Activated T-helper 9 cell treated with anti-CD3 and anti-CD28 coated beads, Interleukin-2, amount 50 U/mL, for 16 hours (primary cell): ENCODE measurements around the gene PTPRT.

Experiments
- DNase-seq: peaks from one replicate; pipeline ENCODE4 v3.0.0-alpha.2; 2020; ENCODE audit warnings: low read depth

Gene PTPRT

GRCh38 chr20:42461965-42462593 is 727.6 kb downstream of the PTPRT start:
- no peak for DNase-seq

GRCh38 chr20:42461291-42461690 is 728.4 kb downstream of the PTPRT start:
- no peak for DNase-seq

- DNase-seq, result no peak
These were observed 742.4 kb downstream of the PTPRT start for GRCh38 chr20:42447270-42447669.

- no peak for DNase-seq
These were observed 744.9 kb downstream of the PTPRT start for GRCh38 chr20:42444799-42445198.

- no peak for DNase-seq
These were observed 746.5 kb downstream of the PTPRT start for GRCh38 chr20:42443200-42443599.

- DNase-seq, result no peak
These were observed 747.0 kb downstream of the PTPRT start for GRCh38 chr20:42442716-42443115.

GRCh38 chr20:42441864-42442331 is 747.8 kb downstream of the PTPRT start:
- no peak for DNase-seq

GRCh38 chr20:42441196-42441863 is 748.4 kb downstream of the PTPRT start:
- no peak for DNase-seq

GRCh38 chr20:42435230-42435629 is 754.5 kb downstream of the PTPRT start:
- DNase-seq, result no peak

- DNase-seq, result no peak
These were observed 757.0 kb downstream of the PTPRT start for GRCh38 chr20:42432496-42433334.

- no peak for DNase-seq
These were observed 759.1 kb downstream of the PTPRT start for GRCh38 chr20:42430598-42430997.

GRCh38 chr20:42429761-42430458 is 759.8 kb downstream of the PTPRT start:
- no peak for DNase-seq

- DNase-seq, result no peak
These were observed 769.7 kb downstream of the PTPRT start for GRCh38 chr20:42419814-42420532.

- no peak for DNase-seq
These were observed 782.9 kb downstream of the PTPRT start for GRCh38 chr20:42406826-42407225.

GRCh38 chr20:42402455-42402854 is 787.3 kb downstream of the PTPRT start:
- no peak for DNase-seq

GRCh38 chr20:42401613-42402012 is 788.1 kb downstream of the PTPRT start:
- no peak for DNase-seq

- DNase-seq, result no peak
These were observed 789.9 kb downstream of the PTPRT start for GRCh38 chr20:42399802-42400201.

GRCh38 chr20:42392442-42392841 is 797.3 kb downstream of the PTPRT start:
- no peak for DNase-seq

GRCh38 chr20:42391807-42392206 is 797.9 kb downstream of the PTPRT start:
- no peak for DNase-seq

- DNase-seq, result no peak
These were observed 809.4 kb downstream of the PTPRT start for GRCh38 chr20:42380287-42380686.

- DNase-seq, result no peak
These were observed 810.3 kb downstream of the PTPRT start for GRCh38 chr20:42379385-42379784.

- DNase-seq, result no peak
These were observed 810.9 kb downstream of the PTPRT start for GRCh38 chr20:42378826-42379225.
